Gastroesophageal sphincter (tissue), 3 donors: ENCODE data around the gene PI4KA.

Source experiments
- CTCF ChIP-seq, 4 experiments: fragments of 200-600 bp in 2 of 4; fragments of 450-650 bp in 2 of 4; sonication (generic) in 1 of 4; IDR thresholded peaks; one replicate each; pipeline ENCODE4 v1.5.1; 2017 to 2019; ENCODE audit warnings: antibody characterized with exemption in 4 of 4, mild to moderate bottlenecking in 2 of 4, moderate library complexity in 2 of 4
- EP300 ChIP-seq: sonication (generic); formaldehyde crosslinking; IDR thresholded peaks from one replicate; pipeline ENCODE4 v1.6.1; 2017; ENCODE audit warnings: antibody characterized with exemption, mild to moderate bottlenecking
- POLR2A ChIP-seq, 2 donors: fragments of 450-650 bp; IDR thresholded peaks; one replicate each; pipeline ENCODE4 v1.6.1; 2017; ENCODE audit warnings: antibody characterized with exemption in 2 of 2, mild to moderate bottlenecking in 2 of 2, moderate library complexity in 1 of 2
- POLR2AphosphoS5 ChIP-seq: sonication (generic); formaldehyde crosslinking; IDR thresholded peaks from one replicate; pipeline ENCODE4 v1.6.1; 2017; ENCODE audit warnings: antibody characterized with exemption

- TF ChIP-seq POLR2A (IDR thresholded peaks at IDR 0.05) (no peak), CTCF (IDR thresholded peaks at IDR 0.05) (no peak), EP300 (no peak), POLR2AphosphoS5 (no peak)
Observed at GRCh38 chr22:20741008-20741633, 117.5 kb downstream of the PI4KA start.
